GM21381 (cell line): ENCODE measurements around the gene RNF141.

Experiments
- ATAC-seq: cut with Tn5 transposase; IDR thresholded peaks from one replicate; pipeline ENCODE4 v1.9.1; 2021; ENCODE audit warnings: mild to moderate bottlenecking, moderate library complexity; ENCODE audit not compliant: unreplicated experiment

The RNF141 gene

GRCh38 chr11:10540915-10541560 lies at the start of gene RNF141:
Gene RNF141, minus strand, starts transcription at chr11:10541187. Its CDS starts 7,029 bp downstream, at chr11:10534158.
- ATAC-seq = peak; percentile 99

- no peak for ATAC-seq
Measured at GRCh38 chr11:10590218-10590915, 49.4 kb upstream of the RNF141 start.

GRCh38 chr11:10588904-10589303 lies 47.9 kb upstream of the RNF141 start:
- ATAC-seq = no peak

GRCh38 chr11:10587995-10588394 lies 47.0 kb upstream of the RNF141 start:
- no peak for ATAC-seq

GRCh38 chr11:10587388-10587787 lies 46.4 kb upstream of the RNF141 start:
- no peak for ATAC-seq

GRCh38 chr11:10584071-10584501 lies 43.1 kb upstream of the RNF141 start:
- no peak for ATAC-seq

- no peak for ATAC-seq
Measured at GRCh38 chr11:10581481-10582019, 40.6 kb upstream of the RNF141 start.

GRCh38 chr11:10580623-10581022 lies 39.6 kb upstream of the RNF141 start:
- ATAC-seq = no peak

- ATAC-seq = no peak
Measured at GRCh38 chr11:10579700-10580099, 38.7 kb upstream of the RNF141 start.

GRCh38 chr11:10576035-10576398 lies 35.0 kb upstream of the RNF141 start:
- ATAC-seq = no peak

GRCh38 chr11:10575346-10576034 lies 34.5 kb upstream of the RNF141 start:
- no peak for ATAC-seq

GRCh38 chr11:10573556-10573955 lies 32.6 kb upstream of the RNF141 start:
- ATAC-seq = no peak

GRCh38 chr11:10573028-10573427 lies 32.0 kb upstream of the RNF141 start:
- no peak for ATAC-seq

- no peak for ATAC-seq
Measured at GRCh38 chr11:10572533-10572932, 31.5 kb upstream of the RNF141 start.

GRCh38 chr11:10568486-10568941 lies 27.5 kb upstream of the RNF141 start, which contains the start of gene LYVE1:
Gene LYVE1, minus strand, starts transcription at chr11:10568665. Its CDS starts 133 bp downstream, at chr11:10568532.
- ATAC-seq = no peak

GRCh38 chr11:10567446-10567845 lies 26.5 kb upstream of the RNF141 start:
- no peak for ATAC-seq

GRCh38 chr11:10566257-10566957 lies 25.4 kb upstream of the RNF141 start:
- ATAC-seq = no peak

- no peak for ATAC-seq
Measured at GRCh38 chr11:10565493-10565892, 24.5 kb upstream of the RNF141 start.

- ATAC-seq = no peak
Measured at GRCh38 chr11:10564696-10565318, 23.8 kb upstream of the RNF141 start.

GRCh38 chr11:10564030-10564429 lies 23.0 kb upstream of the RNF141 start:
- no peak for ATAC-seq
